PFSK-1 (cell line): ENCODE measurements around the gene CTAGE9.

Experiments used
- FOXP2 ChIP-seq: optimal IDR thresholded peaks from 2 replicates; pipeline ENCODE3; 2011; ENCODE audit warnings: borderline replicate concordance, control low read depth, inconsistent platforms; ENCODE audit not compliant: insufficient read depth; ENCODE audit errors: extremely low read length, extremely low read depth
- POLR2AphosphoS5 ChIP-seq: IDR thresholded peaks from 2 replicates; pipeline ENCODE4 v1.6.1; 2012; ENCODE audit warnings: low read depth, mild to moderate bottlenecking, control low read depth, low read length, moderate library complexity
- REST ChIP-seq, 2 experiments: IDR thresholded peaks; 2 replicates each; pipeline versions ENCODE4 v1.6.1 to v1.8.0; 2011 to 2012; ENCODE audit warnings: low read depth in 2 of 2, low read length in 2 of 2, control low read depth in 1 of 2, inconsistent platforms in 1 of 2, mild to moderate bottlenecking in 1 of 2, moderate library complexity in 1 of 2; ENCODE audit not compliant: insufficient read depth in 1 of 2
- SIN3A ChIP-seq: IDR thresholded peaks from 2 replicates; pipeline ENCODE4 v1.6.1; 2012; ENCODE audit warnings: mild to moderate bottlenecking, low read length, moderate library complexity, borderline replicate concordance; ENCODE audit not compliant: insufficient read depth
- TAF1 ChIP-seq: IDR thresholded peaks from 2 replicates; pipeline ENCODE4 v1.6.1; 2012; ENCODE audit warnings: low read length, control low read depth, borderline replicate concordance; ENCODE audit not compliant: insufficient read depth

- TF ChIP-seq POLR2AphosphoS5 (no peak), TAF1 (no peak), SIN3A (no peak), REST (IDR thresholded peaks at IDR 0.05; ENCODE audit: insufficient read depth in 1 of 2, low read depth in 2 of 2, low read length in 2 of 2) (no peak), FOXP2 (no peak)
Measured at GRCh38 chr6:131687022-131687421, 23.8 kb downstream of the CTAGE9 start.
